Right atrium auricular region (tissue), 2 donors: ENCODE results near the gene MKRN1. TPM values are rescaled to one million over a fixed set of nuclear protein-coding genes. Genes with fewer than 3 reads are reported as not detected.

Source experiments
- DNase-seq: peaks from one replicate; pipeline ENCODE4 v3.0.0-alpha.2; 2019; ENCODE audit warnings: low spot score
- H3K27ac ChIP-seq, 2 donors: fragments of 200-600 bp; sonication (generic); 1 replicate in 1 of 2; 2 replicates in 1 of 2; pipeline ENCODE4 v1.5.1; 2016 to 2019
- H3K27me3 ChIP-seq, 2 donors: fragments of 200-600 bp; sonication (generic); one replicate each; pipeline versions ENCODE4 v1.5.1 to v1.6.0; 2017 to 2019
- H3K36me3 ChIP-seq: fragments of 200-600 bp; sonication (generic); one replicate; pipeline ENCODE4 v1.5.1; 2016
- H3K4me1 ChIP-seq, 2 donors: fragments of 200-600 bp; sonication (generic); one replicate each; pipeline versions ENCODE4 v1.5.1 to v1.6.0; 2017 to 2019
- H3K4me3 ChIP-seq, 2 donors: fragments of 200-600 bp; sonication (generic); 1 replicate in 1 of 2; 2 replicates in 1 of 2; pipeline ENCODE4 v1.5.1; 2017 to 2019; ENCODE audit warnings: mild to moderate bottlenecking in 1 of 2, moderate library complexity in 1 of 2
- H3K9me3 ChIP-seq, 2 donors: fragments of 200-600 bp; sonication (generic); one replicate each; pipeline ENCODE4 v1.5.1; 2019
- CTCF ChIP-seq, 2 donors: fragments of 200-600 bp; sonication (generic); IDR thresholded peaks; one replicate each; pipeline ENCODE4 v1.5.1; 2019; ENCODE audit warnings: antibody characterized with exemption in 2 of 2
- total RNA-seq, 2 donors: library from RNA; depleted of rRNA; stranded (reverse); fragments of >200 nt; gene quantifications; one replicate each; pipeline ENCODE4 v1.1.0, GENCODE V29; 2016

MKRN1 gene
- total RNA-seq, 2 donors from 2014 or later = 65.9 to 67.2 TPM

GRCh38 chr7:140451716-140452115, 27.6 kb downstream of the MKRN1 start:
- TF ChIP-seq CTCF (IDR thresholded peaks at IDR 0.05) = no peak
- no peak overlapping the region for H3K27ac ChIP-seq
- H3K9me3 ChIP-seq = no peaks in the 10 kb centered on the region
- H3K36me3 ChIP-seq = peaks cover 36% of the 10 kb centered on the region
- no peaks in the 10 kb centered on the region for H3K4me1 ChIP-seq
- H3K27me3 ChIP-seq = no peaks in the 10 kb centered on the region
- H3K4me3 ChIP-seq = no peak overlapping the region
- no peak for DNase-seq

- no peak overlapping the region for H3K4me3 ChIP-seq
- no peaks in the 10 kb centered on the region for H3K4me1 ChIP-seq
- no peak for TF ChIP-seq CTCF (IDR thresholded peaks at IDR 0.05)
- no peaks in the 10 kb centered on the region for H3K9me3 ChIP-seq
- peaks cover 8% of the 10 kb centered on the region for H3K36me3 ChIP-seq
- no peak for DNase-seq
- no peak overlapping the region for H3K27ac ChIP-seq
- no peaks in the 10 kb centered on the region for H3K27me3 ChIP-seq
Measured at GRCh38 chr7:140448781-140449480, 30.4 kb downstream of the MKRN1 start.

GRCh38 chr7:140447841-140448240, 31.5 kb downstream of the MKRN1 start:
- no peak overlapping the region for H3K4me3 ChIP-seq
- no peaks in the 10 kb centered on the region for H3K4me1 ChIP-seq
- H3K36me3 ChIP-seq = no peaks in the 10 kb centered on the region
- no peaks in the 10 kb centered on the region for H3K27me3 ChIP-seq
- TF ChIP-seq CTCF (IDR thresholded peaks at IDR 0.05) = no peak
- H3K9me3 ChIP-seq = no peaks in the 10 kb centered on the region
- no peak for DNase-seq
- no peak overlapping the region for H3K27ac ChIP-seq

- Histone ChIP-seq H3K27ac (no peak overlapping the region), H3K9me3 (no peaks in the 10 kb centered on the region), H3K4me1 (no peaks in the 10 kb centered on the region), H3K4me3 (no peak overlapping the region), H3K36me3 (no peaks in the 10 kb centered on the region), H3K27me3 (no peaks in the 10 kb centered on the region)
- DNase-seq = no peak
- TF ChIP-seq CTCF (IDR thresholded peaks at IDR 0.05) = no peak
Measured at GRCh38 chr7:140446467-140446866, 32.8 kb downstream of the MKRN1 start.

GRCh38 chr7:140441519-140441918, 37.8 kb downstream of the MKRN1 start:
- no peak for TF ChIP-seq CTCF (IDR thresholded peaks at IDR 0.05)
- Histone ChIP-seq H3K27me3 (no peaks in the 10 kb centered on the region), H3K27ac (no peak overlapping the region), H3K4me1 (no peaks in the 10 kb centered on the region), H3K36me3 (no peaks in the 10 kb centered on the region), H3K4me3 (no peak overlapping the region), H3K9me3 (no peaks in the 10 kb centered on the region)
- no peak for DNase-seq

- H3K4me3 ChIP-seq = no peak overlapping the region
- no peaks in the 10 kb centered on the region for H3K4me1 ChIP-seq
- no peaks in the 10 kb centered on the region for H3K27me3 ChIP-seq
- no peak overlapping the region for H3K27ac ChIP-seq
- TF ChIP-seq CTCF (IDR thresholded peaks at IDR 0.05) = no peak
- no peak for DNase-seq
- H3K36me3 ChIP-seq = no peaks in the 10 kb centered on the region
- no peaks in the 10 kb centered on the region for H3K9me3 ChIP-seq
Measured at GRCh38 chr7:140440593-140440992, 38.7 kb downstream of the MKRN1 start.
